Measurements from ENCODE around the gene NUDT3.

Gene NUDT3

DNA sequence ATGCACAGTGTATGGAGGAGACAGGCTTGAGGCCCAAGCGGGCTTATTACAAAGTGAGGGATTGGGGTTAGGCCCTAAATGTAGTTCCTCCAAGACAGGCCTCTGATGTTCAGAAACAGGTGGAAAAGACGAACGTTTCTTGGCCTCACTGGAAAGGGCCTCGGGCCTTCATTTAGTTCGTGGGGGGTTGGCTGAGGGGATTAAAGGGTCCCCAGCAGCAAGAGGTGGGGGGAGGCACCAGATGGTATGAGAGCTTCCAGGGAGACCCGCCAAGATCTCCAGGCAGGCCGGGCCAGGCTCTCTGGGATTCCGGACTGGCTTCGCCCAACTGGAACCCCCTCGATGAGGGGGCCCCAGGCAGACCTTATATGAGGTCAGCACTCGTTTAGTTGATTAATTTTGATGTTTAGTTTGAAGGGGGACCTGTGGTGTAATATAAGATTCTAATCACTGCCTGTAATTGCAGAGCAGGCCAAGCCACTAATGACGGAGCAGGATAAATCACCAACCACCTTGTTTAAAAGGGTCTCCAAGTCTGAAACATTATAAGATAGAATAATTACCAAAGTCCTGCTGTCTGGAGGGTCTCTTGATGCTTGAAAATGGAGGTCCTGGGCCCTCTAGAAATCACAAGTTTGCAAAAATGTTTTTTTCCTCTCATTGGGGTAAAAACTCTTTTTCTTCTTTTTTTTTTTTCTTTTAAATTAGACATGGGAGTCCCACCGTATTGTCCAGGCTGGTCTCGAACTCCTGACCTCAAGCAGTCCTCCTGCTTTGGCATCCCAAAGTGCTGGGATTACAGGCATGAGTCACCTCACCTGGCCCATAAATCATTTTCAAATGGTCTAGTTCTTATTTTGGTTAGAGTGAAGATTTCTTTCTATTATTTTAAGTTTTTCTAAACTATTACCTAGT is 153.6 kb downstream of the NUDT3 start:
- peak overlapping the region; percentile 81 for H3K27ac ChIP-seq (ENCODE audit: low read length)
- H3K9ac ChIP-seq (ENCODE audit: low read length), result peak overlapping the region; percentile 100
- peaks cover 73% of the 10 kb centered on the region for H3K79me2 ChIP-seq (ENCODE audit: low read length)
- H4K20me1 ChIP-seq (ENCODE audit: insufficient read depth, low read length), result peaks cover 44% of the 10 kb centered on the region
- no peak overlapping the region for H2AFZ ChIP-seq (ENCODE audit: low read depth, low read length)
- H3K27me3 ChIP-seq (ENCODE audit: low read depth, low read length), result no peaks in the 10 kb centered on the region
- peak overlapping the region; percentile 72 for H3K4me2 ChIP-seq (ENCODE audit: low read length)
- H3K4me3 ChIP-seq (ENCODE audit: low read length), result peak overlapping the region; percentile 98
- peaks cover 49% of the 10 kb centered on the region for H3K36me3 ChIP-seq (replicated peaks; ENCODE audit: low read depth, low read length)
- no peak for TF ChIP-seq EZH2phosphoT487 (IDR thresholded peaks at IDR 0.05; ENCODE audit: low read depth)
- TF ChIP-seq, protein P1, sequence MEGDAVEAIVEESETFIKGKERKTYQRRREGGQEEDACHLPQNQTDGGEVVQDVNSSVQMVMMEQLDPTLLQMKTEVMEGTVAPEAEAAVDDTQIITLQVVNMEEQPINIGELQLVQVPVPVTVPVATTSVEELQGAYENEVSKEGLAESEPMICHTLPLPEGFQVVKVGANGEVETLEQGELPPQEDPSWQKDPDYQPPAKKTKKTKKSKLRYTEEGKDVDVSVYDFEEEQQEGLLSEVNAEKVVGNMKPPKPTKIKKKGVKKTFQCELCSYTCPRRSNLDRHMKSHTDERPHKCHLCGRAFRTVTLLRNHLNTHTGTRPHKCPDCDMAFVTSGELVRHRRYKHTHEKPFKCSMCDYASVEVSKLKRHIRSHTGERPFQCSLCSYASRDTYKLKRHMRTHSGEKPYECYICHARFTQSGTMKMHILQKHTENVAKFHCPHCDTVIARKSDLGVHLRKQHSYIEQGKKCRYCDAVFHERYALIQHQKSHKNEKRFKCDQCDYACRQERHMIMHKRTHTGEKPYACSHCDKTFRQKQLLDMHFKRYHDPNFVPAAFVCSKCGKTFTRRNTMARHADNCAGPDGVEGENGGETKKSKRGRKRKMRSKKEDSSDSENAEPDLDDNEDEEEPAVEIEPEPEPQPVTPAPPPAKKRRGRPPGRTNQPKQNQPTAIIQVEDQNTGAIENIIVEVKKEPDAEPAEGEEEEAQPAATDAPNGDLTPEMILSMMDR (IDR thresholded peaks at IDR 0.05; ENCODE audit: low read depth, low read length), result no peak
- peaks cover 13% of the 10 kb centered on the region for H3K4me1 ChIP-seq (ENCODE audit: low read length)
- H3K9me3 ChIP-seq (ENCODE audit: insufficient read depth, low read length), result no peaks in the 10 kb centered on the region

DNA sequence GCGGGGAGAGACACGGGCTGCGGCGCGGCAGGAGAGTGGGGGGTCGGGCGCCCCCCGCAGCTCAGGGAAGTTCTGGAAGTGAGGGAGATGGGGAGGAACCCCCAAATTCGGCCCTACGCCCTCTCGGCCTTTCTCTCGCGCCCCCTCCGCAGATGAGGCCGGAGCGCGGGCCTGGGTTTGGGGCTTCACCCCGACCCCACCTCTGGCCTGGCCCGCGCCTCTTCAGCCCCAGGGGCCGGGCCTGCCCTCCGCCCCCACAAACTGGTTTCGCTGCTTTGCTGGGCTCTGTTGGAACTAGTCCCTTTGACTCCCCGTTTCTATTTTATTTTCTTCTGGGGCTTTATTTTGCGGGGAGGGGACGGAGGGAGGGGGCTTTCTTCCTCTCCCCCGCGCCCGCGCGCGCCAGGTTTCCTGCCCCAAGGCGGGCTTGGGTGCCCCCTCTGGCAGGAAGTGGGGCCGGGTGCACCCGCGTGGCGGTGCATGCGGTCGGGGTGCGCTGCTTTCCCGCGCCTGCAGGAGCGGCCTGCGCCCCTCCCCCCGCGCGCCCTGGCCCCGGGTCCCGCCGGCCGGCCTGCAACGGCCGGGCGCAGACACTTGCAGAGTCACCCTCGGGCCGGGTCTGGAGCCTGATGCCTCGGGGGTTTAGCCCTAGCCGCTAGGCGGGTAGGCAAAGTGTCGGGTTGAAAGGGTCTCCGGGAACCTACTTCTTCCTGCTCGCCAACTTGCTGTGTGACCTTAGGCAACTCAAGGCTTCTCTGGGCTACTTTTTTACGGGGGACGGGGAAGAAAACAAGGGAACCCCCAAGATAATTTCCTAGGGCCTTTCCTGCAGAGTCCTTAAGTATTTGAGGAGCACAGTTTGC is 154.5 kb downstream of the NUDT3 start:
- H3K36me3 ChIP-seq (replicated peaks; ENCODE audit: low read depth, low read length), result peaks cover 42% of the 10 kb centered on the region
- H3K79me2 ChIP-seq (ENCODE audit: low read length), result peaks cover 69% of the 10 kb centered on the region
- peak overlapping the region; percentile 81 for H3K27ac ChIP-seq (ENCODE audit: low read length)
- H3K9ac ChIP-seq (ENCODE audit: low read length), result peak overlapping the region; percentile 100
- H3K4me2 ChIP-seq (ENCODE audit: low read length), result peak overlapping the region; percentile 72
- H3K9me3 ChIP-seq (ENCODE audit: insufficient read depth, low read length), result no peaks in the 10 kb centered on the region
- no peaks in the 10 kb centered on the region for H3K27me3 ChIP-seq (ENCODE audit: low read depth, low read length)
- TF ChIP-seq EZH2phosphoT487 (IDR thresholded peaks at IDR 0.05; ENCODE audit: low read depth), result no peak
- TF ChIP-seq, protein P1 (IDR thresholded peaks at IDR 0.05; ENCODE audit: low read depth, low read length), result peak; percentile 33
- H4K20me1 ChIP-seq (ENCODE audit: insufficient read depth, low read length), result peaks cover 44% of the 10 kb centered on the region
- peaks cover 13% of the 10 kb centered on the region for H3K4me1 ChIP-seq (ENCODE audit: low read length)
- H2AFZ ChIP-seq (ENCODE audit: low read depth, low read length), result no peak overlapping the region
- peak overlapping the region; percentile 98 for H3K4me3 ChIP-seq (ENCODE audit: low read length)

- H3K4me1 ChIP-seq (ENCODE audit: low read length), result peaks cover 13% of the 10 kb centered on the region
- H3K27ac ChIP-seq (ENCODE audit: low read length), result peak overlapping the region; percentile 81
- TF ChIP-seq, protein P1 (IDR thresholded peaks at IDR 0.05; ENCODE audit: low read depth, low read length), result no peak
- TF ChIP-seq EZH2phosphoT487 (IDR thresholded peaks at IDR 0.05; ENCODE audit: low read depth), result no peak
- no peak overlapping the region for H2AFZ ChIP-seq (ENCODE audit: low read depth, low read length)
- no peaks in the 10 kb centered on the region for H3K9me3 ChIP-seq (ENCODE audit: insufficient read depth, low read length)
- peaks cover 63% of the 10 kb centered on the region for H3K79me2 ChIP-seq (ENCODE audit: low read length)
- peak overlapping the region; percentile 100 for H3K9ac ChIP-seq (ENCODE audit: low read length)
- H3K36me3 ChIP-seq (replicated peaks; ENCODE audit: low read depth, low read length), result peaks cover 35% of the 10 kb centered on the region
- no peaks in the 10 kb centered on the region for H3K27me3 ChIP-seq (ENCODE audit: low read depth, low read length)
- peaks cover 41% of the 10 kb centered on the region for H4K20me1 ChIP-seq (ENCODE audit: insufficient read depth, low read length)
- H3K4me2 ChIP-seq (ENCODE audit: low read length), result peak overlapping the region; percentile 72
- H3K4me3 ChIP-seq (ENCODE audit: low read length), result peak overlapping the region; percentile 98
These were observed 155.2 kb downstream of the NUDT3 start for GRCh38 chr6:34237316-34237721.

Measured in OCI-LY3 (cell line).